HG02678 (cell line): ENCODE measurements around the gene CLECL1.
"Not testable (repeated sequence)": the region's sequence is repeated elsewhere in the genome, so short reads cannot be mapped to it uniquely, and the experiment has no call there.

Source experiments
- ATAC-seq: cut with Tn5 transposase; IDR thresholded peaks from one replicate; pipeline ENCODE4 v1.9.1; 2021; ENCODE audit warnings: mild to moderate bottlenecking, moderate library complexity; ENCODE audit not compliant: unreplicated experiment

The CLECL1 gene

GRCh38 chr12:9698681-9699080 is 34.2 kb downstream of the CLECL1 start:
- ATAC-seq: no peak

- ATAC-seq: no peak
These were observed 35.3 kb downstream of the CLECL1 start for GRCh38 chr12:9697619-9698018.

- not testable (repeated sequence) for ATAC-seq
These were observed 37.2 kb downstream of the CLECL1 start for GRCh38 chr12:9695661-9696060.

- ATAC-seq: not testable (repeated sequence)
These were observed 37.7 kb downstream of the CLECL1 start for GRCh38 chr12:9695150-9695549.

GRCh38 chr12:9694241-9694640 is 38.7 kb downstream of the CLECL1 start:
- no peak for ATAC-seq

- ATAC-seq: no peak
These were observed 40.0 kb downstream of the CLECL1 start for GRCh38 chr12:9692909-9693308.

GRCh38 chr12:9687228-9687627 is 45.7 kb downstream of the CLECL1 start:
- no peak for ATAC-seq

GRCh38 chr12:9685915-9686314 is 47.0 kb downstream of the CLECL1 start:
- ATAC-seq: no peak

- ATAC-seq: not testable (repeated sequence)
These were observed 47.5 kb downstream of the CLECL1 start for GRCh38 chr12:9685366-9685765.

- ATAC-seq: not testable (repeated sequence)
These were observed 49.9 kb downstream of the CLECL1 start for GRCh38 chr12:9682949-9683348.

- ATAC-seq: not testable (repeated sequence)
These were observed 50.4 kb downstream of the CLECL1 start for GRCh38 chr12:9682508-9682907.

- peak; percentile 25 for ATAC-seq
These were observed 58.7 kb downstream of the CLECL1 start for GRCh38 chr12:9674226-9674590.

GRCh38 chr12:9673404-9674225 is 59.3 kb downstream of the CLECL1 start:
- peak; percentile 34 for ATAC-seq
